OCI-LY1 (cell line): ENCODE measurements around the gene RPEL1.
"Not testable (repeated sequence)": the region's sequence is repeated elsewhere in the genome, so short reads cannot be mapped to it uniquely, and the experiment has no call there.

Source experiments
- H2AFZ ChIP-seq: fragments of 200-600 bp; sonication (generic), shearing (Covaris generic); 2 replicates; pipeline ENCODE4 v1.6.0; 2014; ENCODE audit warnings: antibody characterized with exemption, mild to moderate bottlenecking, low read length
- H3F3A ChIP-seq: fragments of 200-600 bp; sonication (generic), shearing (Covaris generic); 2 replicates; pipeline ENCODE4 v1.6.0; 2014; ENCODE audit warnings: mild to moderate bottlenecking, antibody characterized with exemption, low read length, moderate library complexity; ENCODE audit not compliant: insufficient read depth
- H3K27ac ChIP-seq: fragments of 200-600 bp; sonication (generic); 2 replicates; pipeline ENCODE4 v1.5.1; 2014; ENCODE audit warnings: low read length, mixed run types, mild to moderate bottlenecking, low read depth; ENCODE audit not compliant: poor library complexity, severe bottlenecking
- H3K27me3 ChIP-seq: fragments of 200-600 bp; sonication (generic); 2 replicates; pipeline ENCODE4 v1.6.0; 2014; ENCODE audit warnings: antibody characterized with exemption, mild to moderate bottlenecking, low read length, moderate library complexity; ENCODE audit not compliant: insufficient read depth
- H3K36me3 ChIP-seq: fragments of 200-600 bp; sonication (generic); 2 replicates; pipeline ENCODE4 v1.6.1; 2014; ENCODE audit warnings: mild to moderate bottlenecking, antibody characterized with exemption, low read length, moderate library complexity, mixed read lengths; ENCODE audit not compliant: insufficient read depth
- H3K4me1 ChIP-seq: fragments of 200-600 bp; sonication (generic); 2 replicates; pipeline ENCODE4 v1.5.1; 2014; ENCODE audit warnings: mild to moderate bottlenecking, low read length, moderate library complexity; ENCODE audit not compliant: insufficient read depth, severe bottlenecking
- H3K4me2 ChIP-seq: fragments of 200-600 bp; sonication (generic), shearing (Covaris generic); 2 replicates; pipeline ENCODE4 v1.6.1; 2014; ENCODE audit warnings: low read length
- H3K4me3 ChIP-seq: fragments of 200-600 bp; sonication (generic); 2 replicates; pipeline ENCODE4 v1.5.1; 2014; ENCODE audit warnings: low read length, low read depth, mild to moderate bottlenecking, mixed read lengths; ENCODE audit not compliant: poor library complexity, severe bottlenecking
- H3K79me2 ChIP-seq: fragments of 200-600 bp; shearing (Covaris generic); 2 replicates; pipeline ENCODE4 v1.6.1; 2016; ENCODE audit warnings: mixed run types, low read length, mixed read lengths; ENCODE audit not compliant: insufficient read depth
- H3K9ac ChIP-seq: fragments of 200-600 bp; sonication (generic), shearing (Covaris generic); 2 replicates; pipeline ENCODE4 v1.6.1; 2014; ENCODE audit warnings: mild to moderate bottlenecking, low read length, mixed read lengths
- H3K9me2 ChIP-seq: fragments of 200-600 bp; sonication (generic), shearing (Covaris generic); 2 replicates; pipeline ENCODE4 v1.6.1; 2014; ENCODE audit warnings: low read depth, mild to moderate bottlenecking, low read length, mixed read lengths
- H3K9me3 ChIP-seq: fragments of 200-600 bp; shearing (Covaris generic); 2 replicates; pipeline ENCODE4 v1.6.1; 2014; ENCODE audit warnings: low read length, mixed read lengths
- H4K20me1 ChIP-seq: fragments of 200-600 bp; sonication (generic), shearing (Covaris generic); 2 replicates; pipeline ENCODE4 v1.6.0; 2016; ENCODE audit warnings: mild to moderate bottlenecking, low read length; ENCODE audit not compliant: insufficient read depth
- EZH2 ChIP-seq: fragments of 200-600 bp; sonication (generic), shearing (Covaris generic); IDR thresholded peaks from 2 replicates; pipeline ENCODE4 v1.8.0; 2017; ENCODE audit warnings: borderline replicate concordance, mixed run types, mild to moderate bottlenecking, antibody characterized with exemption, low read length, moderate library complexity, mixed read lengths
- TF ChIP-seq, protein P1 (sequence below): fragments of 200-600 bp; sonication (generic), shearing (Covaris generic); IDR thresholded peaks from 2 replicates; pipeline ENCODE4 v1.5.1; 2017; ENCODE audit warnings: mild to moderate bottlenecking, antibody characterized with exemption, low read length, moderate library complexity, mixed read lengths

RPEL1 gene

GRCh38 chr10:103207141-103207540 lies 38.5 kb upstream of the RPEL1 start:
- no peak for TF ChIP-seq EZH2
- TF ChIP-seq, protein P1, sequence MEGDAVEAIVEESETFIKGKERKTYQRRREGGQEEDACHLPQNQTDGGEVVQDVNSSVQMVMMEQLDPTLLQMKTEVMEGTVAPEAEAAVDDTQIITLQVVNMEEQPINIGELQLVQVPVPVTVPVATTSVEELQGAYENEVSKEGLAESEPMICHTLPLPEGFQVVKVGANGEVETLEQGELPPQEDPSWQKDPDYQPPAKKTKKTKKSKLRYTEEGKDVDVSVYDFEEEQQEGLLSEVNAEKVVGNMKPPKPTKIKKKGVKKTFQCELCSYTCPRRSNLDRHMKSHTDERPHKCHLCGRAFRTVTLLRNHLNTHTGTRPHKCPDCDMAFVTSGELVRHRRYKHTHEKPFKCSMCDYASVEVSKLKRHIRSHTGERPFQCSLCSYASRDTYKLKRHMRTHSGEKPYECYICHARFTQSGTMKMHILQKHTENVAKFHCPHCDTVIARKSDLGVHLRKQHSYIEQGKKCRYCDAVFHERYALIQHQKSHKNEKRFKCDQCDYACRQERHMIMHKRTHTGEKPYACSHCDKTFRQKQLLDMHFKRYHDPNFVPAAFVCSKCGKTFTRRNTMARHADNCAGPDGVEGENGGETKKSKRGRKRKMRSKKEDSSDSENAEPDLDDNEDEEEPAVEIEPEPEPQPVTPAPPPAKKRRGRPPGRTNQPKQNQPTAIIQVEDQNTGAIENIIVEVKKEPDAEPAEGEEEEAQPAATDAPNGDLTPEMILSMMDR = no peak
- Histone ChIP-seq H3K9ac (no peak overlapping the region), H3F3A (no peaks in the 10 kb centered on the region), H3K36me3 (no peaks in the 10 kb centered on the region), H3K4me2 (no peak overlapping the region), H4K20me1 (no peaks in the 10 kb centered on the region), H3K27ac (no peak overlapping the region), H3K9me3 (no peaks in the 10 kb centered on the region), H2AFZ (no peak overlapping the region), H3K79me2 (no peaks in the 10 kb centered on the region), H3K4me3 (no peak overlapping the region), H3K4me1 (no peaks in the 10 kb centered on the region), H3K9me2 (no peaks in the 10 kb centered on the region), H3K27me3 (no peaks in the 10 kb centered on the region; the same call in 1 of the 2 replicates)

GRCh38 chr10:103207643-103208042 lies 38.0 kb upstream of the RPEL1 start:
- H3K36me3 ChIP-seq, H3F3A ChIP-seq, H3K27ac ChIP-seq: not testable (repeated sequence)

DNA sequence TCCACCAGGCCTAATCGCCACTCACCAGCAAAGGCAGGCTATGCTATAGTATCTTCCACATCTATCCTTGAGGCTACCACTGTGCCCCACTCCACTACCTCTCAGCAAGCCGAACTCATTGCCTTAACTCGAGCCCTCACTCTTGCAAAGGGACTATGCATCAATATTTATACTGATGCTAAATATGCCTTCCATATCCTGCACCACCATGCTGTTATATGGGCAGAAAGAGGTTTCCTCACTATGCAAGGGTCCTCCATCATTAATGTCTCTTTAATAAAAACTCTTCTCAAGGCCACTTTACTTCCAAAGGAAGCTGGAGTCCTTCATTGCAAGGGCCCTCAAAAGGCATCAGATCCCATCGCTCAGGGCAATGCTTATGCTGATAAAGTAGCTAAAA lies 35.4 kb upstream of the RPEL1 start:
- H3K27me3 ChIP-seq, H3K9me3 ChIP-seq, H3K4me3 ChIP-seq, H3K79me2 ChIP-seq, H3K4me2 ChIP-seq, H3K9me2 ChIP-seq, H3K9ac ChIP-seq, H4K20me1 ChIP-seq, H2AFZ ChIP-seq, H3K4me1 ChIP-seq, H3K36me3 ChIP-seq, H3F3A ChIP-seq, H3K27ac ChIP-seq: not testable (repeated sequence)

More at GRCh38 chr10:103207643-103208042, 38.0 kb upstream of the RPEL1 start:
- H3K9me3 ChIP-seq, H3K9me2 ChIP-seq, H3K27me3 ChIP-seq, H2AFZ ChIP-seq, H4K20me1 ChIP-seq, H3K4me3 ChIP-seq, H3K9ac ChIP-seq, H3K4me1 ChIP-seq, H3K79me2 ChIP-seq, H3K4me2 ChIP-seq: not testable (repeated sequence)

DNA sequence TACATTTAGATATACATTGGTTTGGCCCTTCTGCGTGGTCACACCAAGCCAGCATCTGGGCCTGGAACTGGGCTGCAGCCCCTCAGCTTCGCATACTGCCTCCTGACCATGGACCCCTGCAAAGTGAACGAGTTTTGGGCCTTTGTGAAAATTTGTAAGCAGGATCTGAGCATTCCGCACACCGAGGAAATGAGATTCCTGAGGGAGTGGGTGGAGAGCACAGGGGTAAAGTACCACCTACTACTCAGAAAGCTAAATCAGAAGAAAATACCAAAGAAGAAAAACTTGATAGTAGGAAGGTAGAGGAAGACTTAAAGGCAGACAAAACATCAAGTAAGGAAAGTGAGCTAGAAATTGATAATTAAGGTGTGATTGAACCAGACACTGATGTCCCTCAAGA lies 30.1 kb upstream of the RPEL1 start:
- H3K4me3 ChIP-seq = no peak overlapping the region
- no peak overlapping the region for H3K4me2 ChIP-seq
- no peak overlapping the region for H3K27ac ChIP-seq
- H3K4me1 ChIP-seq = no peaks in the 10 kb centered on the region
- H2AFZ ChIP-seq = no peak overlapping the region
- H3F3A ChIP-seq = no peaks in the 10 kb centered on the region
- no peak overlapping the region for H3K9ac ChIP-seq
- H3K9me3 ChIP-seq = peaks cover 3% of the 10 kb centered on the region; the same call in 1 of the 2 replicates
- no peak for TF ChIP-seq EZH2
- no peaks in the 10 kb centered on the region for H3K36me3 ChIP-seq
- no peaks in the 10 kb centered on the region for H3K9me2 ChIP-seq
- H3K27me3 ChIP-seq = no peaks in the 10 kb centered on the region; the same call in 1 of the 2 replicates
- no peaks in the 10 kb centered on the region for H4K20me1 ChIP-seq
- no peaks in the 10 kb centered on the region for H3K79me2 ChIP-seq

GRCh38 chr10:103216362-103216761 lies 29.3 kb upstream of the RPEL1 start:
- not testable (repeated sequence) for H3K27ac ChIP-seq, H4K20me1 ChIP-seq, H2AFZ ChIP-seq, H3K4me1 ChIP-seq, H3K36me3 ChIP-seq, H3K79me2 ChIP-seq, H3K4me3 ChIP-seq, H3K9me2 ChIP-seq, H3K4me2 ChIP-seq, H3F3A ChIP-seq, H3K9ac ChIP-seq, H3K27me3 ChIP-seq, H3K9me3 ChIP-seq
